ENCODE measurements around the gene PRDM15. TPM values are rescaled to one million over a fixed set of nuclear protein-coding genes. Genes with fewer than 3 reads are reported as not detected.

The PRDM15 gene
- total RNA-seq, 1 donor from 2014 or later, result 4.9 TPM

DNA sequence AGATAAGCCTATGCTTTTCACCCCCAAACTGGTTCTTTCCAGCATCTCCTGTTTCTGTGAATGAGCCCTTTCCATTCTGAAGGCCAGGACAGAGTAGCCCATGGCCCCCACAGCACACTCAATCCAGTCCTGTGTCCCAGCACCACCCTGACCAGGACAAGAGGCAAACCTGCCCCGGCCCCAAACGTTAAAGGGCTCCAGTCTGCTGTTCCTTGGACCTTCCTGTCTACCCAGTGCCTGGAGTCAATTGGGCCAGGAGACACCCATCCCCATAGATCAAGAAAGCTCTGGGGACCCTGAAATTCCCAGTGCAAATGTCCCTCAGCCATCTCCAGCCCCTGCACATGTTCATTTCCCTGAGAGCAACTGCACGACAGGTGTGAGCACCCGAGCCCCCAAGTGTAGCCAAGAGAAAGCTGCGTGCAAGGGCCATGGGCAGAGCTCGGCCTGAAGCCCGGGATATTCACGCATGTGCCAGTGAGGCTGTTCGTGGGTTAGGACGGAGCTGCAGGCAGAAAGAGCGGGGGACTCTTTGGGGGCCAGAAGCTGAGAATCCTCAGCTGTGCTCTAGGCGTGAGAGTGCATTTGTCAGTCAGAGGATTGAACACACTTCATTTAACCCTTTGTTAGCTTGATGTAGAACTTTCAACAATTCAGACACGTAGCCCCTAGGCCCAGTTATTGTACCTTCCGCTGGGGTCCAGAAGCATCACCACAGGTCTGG, 108.1 kb downstream of the PRDM15 start:
- DNase-seq (ENCODE audit: low read depth), result no peak
- H3K4me3 ChIP-seq (ENCODE audit: low read depth, low read length), result no peak overlapping the region
- TF ChIP-seq, protein P1, sequence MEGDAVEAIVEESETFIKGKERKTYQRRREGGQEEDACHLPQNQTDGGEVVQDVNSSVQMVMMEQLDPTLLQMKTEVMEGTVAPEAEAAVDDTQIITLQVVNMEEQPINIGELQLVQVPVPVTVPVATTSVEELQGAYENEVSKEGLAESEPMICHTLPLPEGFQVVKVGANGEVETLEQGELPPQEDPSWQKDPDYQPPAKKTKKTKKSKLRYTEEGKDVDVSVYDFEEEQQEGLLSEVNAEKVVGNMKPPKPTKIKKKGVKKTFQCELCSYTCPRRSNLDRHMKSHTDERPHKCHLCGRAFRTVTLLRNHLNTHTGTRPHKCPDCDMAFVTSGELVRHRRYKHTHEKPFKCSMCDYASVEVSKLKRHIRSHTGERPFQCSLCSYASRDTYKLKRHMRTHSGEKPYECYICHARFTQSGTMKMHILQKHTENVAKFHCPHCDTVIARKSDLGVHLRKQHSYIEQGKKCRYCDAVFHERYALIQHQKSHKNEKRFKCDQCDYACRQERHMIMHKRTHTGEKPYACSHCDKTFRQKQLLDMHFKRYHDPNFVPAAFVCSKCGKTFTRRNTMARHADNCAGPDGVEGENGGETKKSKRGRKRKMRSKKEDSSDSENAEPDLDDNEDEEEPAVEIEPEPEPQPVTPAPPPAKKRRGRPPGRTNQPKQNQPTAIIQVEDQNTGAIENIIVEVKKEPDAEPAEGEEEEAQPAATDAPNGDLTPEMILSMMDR (conservative IDR thresholded peaks at IDR 0.05; ENCODE audit: low read depth, low read length), result no peak

DNA sequence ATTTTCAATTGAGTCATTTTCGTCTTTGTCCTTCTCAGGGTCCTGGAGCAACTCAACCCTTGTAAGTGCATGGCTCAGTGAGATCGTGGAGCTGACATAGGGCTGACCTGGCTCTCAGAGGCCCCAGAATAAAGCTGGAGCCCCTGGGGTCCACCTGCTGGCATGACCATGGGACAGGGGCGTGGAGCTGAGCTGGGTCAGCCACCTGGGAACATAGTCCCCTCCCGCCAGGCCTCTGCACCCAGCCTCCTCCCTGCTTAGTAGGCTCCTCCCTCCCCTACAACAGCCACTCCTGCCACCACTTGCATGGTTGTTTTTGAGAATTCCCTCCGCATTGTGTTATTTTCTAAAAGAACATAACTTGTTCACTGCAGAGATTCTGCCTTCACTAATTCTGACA, 109.2 kb downstream of the PRDM15 start:
- DNase-seq (ENCODE audit: low read depth), result no peak
- TF ChIP-seq, protein P1 (conservative IDR thresholded peaks at IDR 0.05; ENCODE audit: low read depth, low read length), result no peak
- no peak overlapping the region for H3K4me3 ChIP-seq (ENCODE audit: low read depth, low read length)

DNA sequence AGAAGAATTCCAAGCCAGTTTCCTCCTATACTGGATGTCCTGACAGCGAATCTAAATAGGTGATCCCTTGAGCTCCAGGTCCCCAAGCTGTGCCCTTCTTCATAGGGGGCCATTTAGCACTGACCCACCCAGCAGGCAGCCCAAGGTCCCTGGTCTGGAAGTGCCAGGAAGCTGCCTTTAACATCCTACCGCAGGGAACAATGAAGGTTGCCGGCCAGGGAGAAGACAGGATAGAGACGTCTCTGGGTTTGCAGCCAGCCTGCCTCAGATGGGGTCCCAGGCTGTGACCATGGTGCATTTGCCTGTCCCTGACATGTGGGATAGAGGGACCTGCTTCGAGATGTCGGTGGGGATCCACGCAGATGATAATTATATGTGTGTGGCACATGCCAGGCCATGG, 109.6 kb downstream of the PRDM15 start:
- H3K4me3 ChIP-seq (ENCODE audit: low read depth, low read length), result no peak overlapping the region
- no peak for DNase-seq (ENCODE audit: low read depth)
- TF ChIP-seq, protein P1 (conservative IDR thresholded peaks at IDR 0.05; ENCODE audit: low read depth, low read length), result no peak

DNA sequence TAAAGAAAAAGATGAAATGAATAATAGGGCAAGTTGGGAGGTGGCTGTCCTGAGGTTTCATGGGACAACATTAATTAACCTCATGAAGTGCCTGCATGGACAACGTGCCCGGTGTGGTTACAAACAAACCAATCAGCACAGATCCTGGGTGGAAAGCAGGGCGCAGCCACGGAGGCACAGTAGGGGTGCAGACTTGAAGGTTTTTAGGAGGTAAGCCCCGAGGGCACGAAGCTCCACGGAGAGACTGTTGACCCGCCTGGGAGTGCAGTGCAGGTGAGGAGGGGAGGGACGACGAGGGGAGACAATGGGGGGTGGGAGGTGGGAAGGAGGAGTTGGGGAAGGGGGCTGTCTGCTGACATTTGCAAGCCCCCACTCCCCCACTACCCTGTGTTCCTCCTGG, 110.0 kb downstream of the PRDM15 start:
- TF ChIP-seq, protein P1 (conservative IDR thresholded peaks at IDR 0.05; ENCODE audit: low read depth, low read length), result no peak
- peak overlapping the region; percentile 90 for H3K4me3 ChIP-seq (ENCODE audit: low read depth, low read length)
- no peak for DNase-seq (ENCODE audit: low read depth)

DNA sequence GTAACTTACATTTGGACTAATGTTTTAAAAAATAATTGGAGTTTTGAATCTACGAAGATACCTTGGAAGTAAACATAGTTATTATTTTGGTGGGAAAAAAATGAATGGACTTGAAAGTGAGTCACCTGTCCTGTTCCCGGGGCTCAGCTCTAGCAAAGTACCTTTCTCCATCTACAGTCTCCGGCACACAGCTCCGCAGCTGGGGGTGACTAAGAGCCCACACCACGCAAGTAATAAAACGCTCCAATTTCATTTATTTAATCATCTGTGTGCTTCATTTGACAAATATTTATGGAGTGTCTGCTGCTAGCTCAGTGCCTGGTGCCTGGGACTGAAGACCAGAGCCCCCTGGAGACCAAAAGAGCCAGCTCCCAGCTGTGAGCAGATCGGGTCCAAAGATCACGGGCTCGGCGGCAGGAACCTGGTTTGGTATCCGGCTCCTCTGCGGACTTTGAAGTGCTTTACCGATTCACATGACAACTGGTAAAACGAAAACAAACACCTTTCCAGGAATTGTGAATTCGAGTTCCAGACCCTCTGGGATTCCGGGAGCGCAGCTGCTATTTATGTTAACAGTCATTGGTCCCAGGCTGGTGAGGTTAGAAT, 110.6 kb downstream of the PRDM15 start:
- H3K4me3 ChIP-seq (ENCODE audit: low read depth, low read length), result peak overlapping the region; percentile 90
- TF ChIP-seq, protein P1 (conservative IDR thresholded peaks at IDR 0.05; ENCODE audit: low read depth, low read length), result peak; percentile 62
- DNase-seq (ENCODE audit: low read depth), result no peak

DNA sequence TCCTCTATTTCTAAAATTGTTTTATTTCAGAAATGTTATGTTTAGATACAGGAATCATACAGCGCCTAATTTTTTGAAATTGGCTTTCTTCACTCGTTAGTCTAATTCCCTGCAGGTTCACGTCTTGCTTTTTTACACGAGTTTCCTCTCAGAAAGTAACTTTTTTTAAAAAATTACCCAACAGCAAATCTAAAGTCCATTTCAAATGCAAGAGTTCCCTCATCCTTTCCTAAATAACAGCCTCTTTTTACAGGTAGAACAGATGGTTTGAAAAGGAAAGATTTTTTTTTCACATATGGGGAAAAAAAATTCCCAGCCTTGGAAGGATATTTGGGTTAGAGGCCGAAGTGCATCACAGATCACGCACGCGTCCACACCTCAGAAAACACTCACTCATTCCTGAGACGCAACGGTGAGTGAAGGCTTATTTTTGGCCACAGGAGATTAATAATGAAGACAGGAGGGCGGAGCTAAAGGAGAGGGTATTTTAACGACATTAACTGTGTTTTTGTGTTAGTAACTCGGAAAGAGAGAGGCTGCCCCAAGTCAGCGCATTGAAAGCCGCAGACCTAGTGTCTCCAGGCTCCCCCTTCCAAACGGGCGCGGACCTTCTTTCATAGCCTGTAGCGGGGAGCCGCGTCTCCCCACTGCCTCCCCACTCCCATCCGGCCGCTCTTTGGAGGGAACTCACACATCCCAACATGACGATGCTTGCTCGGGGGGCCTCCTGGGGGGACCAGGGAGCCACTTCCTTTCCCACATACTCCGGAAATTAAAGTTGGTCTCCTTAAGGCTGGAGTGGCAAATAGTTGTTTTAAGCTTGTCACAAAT, 111.3 kb downstream of the PRDM15 start:
- DNase-seq (ENCODE audit: low read depth), result peak; percentile 80
- H3K4me3 ChIP-seq (ENCODE audit: low read depth, low read length), result peak overlapping the region; percentile 90
- TF ChIP-seq, protein P1 (conservative IDR thresholded peaks at IDR 0.05; ENCODE audit: low read depth, low read length), result no peak
